IMR-90 (cell line): ENCODE results near the gene CPLX3.

ENCODE experiments used
- BHLHE40 ChIP-seq: fragments of 150-350 bp; IDR thresholded peaks from 2 replicates; pipeline ENCODE4 v1.6.1; 2016; ENCODE audit warnings: mild to moderate bottlenecking, low read depth, low read length
- CEBPB ChIP-seq: IDR thresholded peaks from 2 replicates; pipeline ENCODE4 v1.6.1; 2012; ENCODE audit warnings: low read depth, low read length, improper control_type of control experiment
- CHD1 ChIP-seq: IDR thresholded peaks from 2 replicates; pipeline ENCODE4 v1.6.1; 2012; ENCODE audit warnings: low read depth, low read length, improper control_type of control experiment
- FOS ChIP-seq: fragments of 150-350 bp; IDR thresholded peaks from 2 replicates; pipeline ENCODE4 v1.6.1; 2016; ENCODE audit warnings: low read depth, low read length
- MAFK ChIP-seq: IDR thresholded peaks from 2 replicates; pipeline ENCODE4 v1.6.1; 2012; ENCODE audit warnings: low read depth, low read length, improper control_type of control experiment
- MAZ ChIP-seq: IDR thresholded peaks from 2 replicates; pipeline ENCODE4 v1.6.1; 2012; ENCODE audit warnings: low read depth, mild to moderate bottlenecking, low read length, improper control_type of control experiment, moderate library complexity, borderline replicate concordance
- MXI1 ChIP-seq: IDR thresholded peaks from 2 replicates; pipeline ENCODE4 v1.6.1; 2012; ENCODE audit warnings: low read depth, mild to moderate bottlenecking, low read length, moderate library complexity, borderline replicate concordance
- POLR2A ChIP-seq: IDR thresholded peaks from 2 replicates; pipeline ENCODE4 v1.6.1; 2012; ENCODE audit warnings: mild to moderate bottlenecking, low read depth, low read length
- RAD21 ChIP-seq: IDR thresholded peaks from 2 replicates; pipeline ENCODE4 v1.6.1; 2012; ENCODE audit warnings: low read length, improper control_type of control experiment
- RCOR1 ChIP-seq: IDR thresholded peaks from 2 replicates; pipeline ENCODE4 v1.6.1; 2012; ENCODE audit warnings: mild to moderate bottlenecking, low read length, improper control_type of control experiment; ENCODE audit not compliant: insufficient replicate concordance
- SMC3 ChIP-seq: fragments of 150-350 bp; IDR thresholded peaks from 2 replicates; pipeline ENCODE4 v1.6.1; 2016; ENCODE audit warnings: low read depth, mild to moderate bottlenecking, antibody characterized with exemption, low read length, moderate library complexity
- TF ChIP-seq, protein P1 (sequence below): conservative IDR thresholded peaks from 2 replicates; pipeline ENCODE4 v1.5.1; 2012; ENCODE audit warnings: mild to moderate bottlenecking, low read depth, low read length, improper control_type of control experiment

DNA sequence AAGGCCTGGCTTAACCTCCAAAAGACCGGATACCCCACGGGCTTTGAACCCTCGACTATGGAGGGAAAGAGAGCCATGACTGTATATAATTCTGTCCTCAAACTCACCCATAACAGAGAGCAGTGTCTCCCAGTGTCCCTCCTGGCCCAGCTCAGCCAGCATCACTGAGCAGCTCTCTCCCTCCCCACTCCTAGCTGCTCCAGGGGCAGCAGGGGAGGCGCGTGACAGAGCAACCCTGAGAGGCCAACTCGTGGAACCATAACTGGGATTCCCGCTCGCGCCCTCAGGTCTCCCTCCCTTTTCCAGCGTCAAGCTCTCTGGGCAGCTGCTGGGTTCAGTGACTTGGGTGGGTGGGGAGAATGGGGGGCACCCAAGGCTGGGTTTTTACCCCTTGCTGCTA lies 561 bp upstream of the CPLX3 start:
- TF ChIP-seq, protein P1, sequence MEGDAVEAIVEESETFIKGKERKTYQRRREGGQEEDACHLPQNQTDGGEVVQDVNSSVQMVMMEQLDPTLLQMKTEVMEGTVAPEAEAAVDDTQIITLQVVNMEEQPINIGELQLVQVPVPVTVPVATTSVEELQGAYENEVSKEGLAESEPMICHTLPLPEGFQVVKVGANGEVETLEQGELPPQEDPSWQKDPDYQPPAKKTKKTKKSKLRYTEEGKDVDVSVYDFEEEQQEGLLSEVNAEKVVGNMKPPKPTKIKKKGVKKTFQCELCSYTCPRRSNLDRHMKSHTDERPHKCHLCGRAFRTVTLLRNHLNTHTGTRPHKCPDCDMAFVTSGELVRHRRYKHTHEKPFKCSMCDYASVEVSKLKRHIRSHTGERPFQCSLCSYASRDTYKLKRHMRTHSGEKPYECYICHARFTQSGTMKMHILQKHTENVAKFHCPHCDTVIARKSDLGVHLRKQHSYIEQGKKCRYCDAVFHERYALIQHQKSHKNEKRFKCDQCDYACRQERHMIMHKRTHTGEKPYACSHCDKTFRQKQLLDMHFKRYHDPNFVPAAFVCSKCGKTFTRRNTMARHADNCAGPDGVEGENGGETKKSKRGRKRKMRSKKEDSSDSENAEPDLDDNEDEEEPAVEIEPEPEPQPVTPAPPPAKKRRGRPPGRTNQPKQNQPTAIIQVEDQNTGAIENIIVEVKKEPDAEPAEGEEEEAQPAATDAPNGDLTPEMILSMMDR = no peak
- no peak for TF ChIP-seq RAD21
- no peak for TF ChIP-seq POLR2A
- TF ChIP-seq CEBPB = no peak
- no peak for TF ChIP-seq RCOR1
- TF ChIP-seq FOS = no peak
- no peak for TF ChIP-seq MAZ
- TF ChIP-seq BHLHE40 = no peak
- no peak for TF ChIP-seq MXI1
- no peak for TF ChIP-seq CHD1
- TF ChIP-seq SMC3 = no peak
- TF ChIP-seq MAFK = no peak
